ENCODE measurements around the gene LIMS3. TPM values are rescaled to one million over a fixed set of nuclear protein-coding genes. Genes with fewer than 3 reads are reported as not detected.
"Not testable (repeated sequence)": the region's sequence is repeated elsewhere in the genome, so short reads cannot be mapped to it uniquely, and the experiment has no call there.

The LIMS3 gene
- total RNA-seq, 2 experiments from 2014 or later = 0.42 TPM; not detected in 1

DNA sequence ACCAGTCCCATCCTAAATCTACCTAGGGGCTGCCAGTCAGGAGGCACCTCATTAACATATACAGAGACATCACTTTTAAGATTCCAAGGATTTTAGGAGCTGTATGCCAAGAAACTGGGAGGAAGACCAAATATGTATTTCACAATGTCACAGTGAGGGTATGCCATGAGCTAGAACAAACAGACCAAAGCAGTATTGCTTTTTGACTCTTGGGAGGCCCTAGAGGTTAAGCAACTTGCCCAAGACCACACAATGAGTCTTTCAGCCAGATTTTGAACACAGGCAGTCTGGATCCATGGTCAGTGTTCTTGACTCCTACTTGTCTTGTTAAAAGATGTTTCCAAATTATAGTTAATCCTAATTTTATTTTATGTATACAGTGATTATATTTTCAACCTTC is 12.3 kb downstream of the LIMS3 start:
- H3K4me3 ChIP-seq (ENCODE audit: low read length); POLR2A ChIA-PET; H3K27ac ChIP-seq (ENCODE audit: low read depth in 1 of 2, low read length in 2 of 2); intact Hi-C loops (cut with DNase I, micrococcal nuclease); H3K27me3 Mint-ChIP-seq; H3K9me3 Mint-ChIP-seq; H3K4me1 Mint-ChIP-seq (ENCODE audit: low read depth); H3K4me3 Mint-ChIP-seq; H3K9me3 ChIP-seq (ENCODE audit: control insufficient read depth in 1 of 2, insufficient read depth in 1 of 2, low read length in 2 of 2); CTCF ChIA-PET; DNase-seq; H3K36me3 ChIP-seq (ENCODE audit: insufficient read depth, low read length); H3K27ac Mint-ChIP-seq; H3K4me1 ChIP-seq (ENCODE audit: insufficient read depth, low read length); ATAC-seq (ENCODE audit: poor library complexity); H3K27me3 ChIP-seq (ENCODE audit: control insufficient read depth in 1 of 2, insufficient read depth in 2 of 2, low read length in 2 of 2); H3K36me3 Mint-ChIP-seq (ENCODE audit: low read depth): not testable (repeated sequence)

DNA sequence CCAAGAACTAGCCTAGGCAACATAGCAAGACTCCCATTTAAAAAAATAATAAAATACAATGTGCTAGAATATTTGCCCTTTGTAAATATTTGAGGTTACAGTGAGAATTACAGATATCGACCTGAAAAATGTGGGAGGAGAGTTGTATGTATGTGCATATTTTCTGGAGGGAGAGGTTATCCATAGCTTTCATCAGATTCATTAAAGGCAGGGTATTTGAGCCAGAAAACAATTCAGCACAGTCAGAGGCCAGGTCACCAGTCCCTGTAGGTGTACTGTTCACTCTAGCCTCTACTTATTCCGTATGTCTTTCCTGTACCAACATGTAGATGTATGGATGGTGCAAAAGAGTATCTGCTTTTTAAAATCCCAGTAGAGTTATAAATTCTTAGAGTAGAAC is 15.4 kb downstream of the LIMS3 start:
- H3K9me3 ChIP-seq (ENCODE audit: control insufficient read depth in 1 of 2, insufficient read depth in 1 of 2, low read length in 2 of 2); H3K4me1 Mint-ChIP-seq (ENCODE audit: low read depth); ATAC-seq (ENCODE audit: poor library complexity); H3K36me3 ChIP-seq (ENCODE audit: insufficient read depth, low read length); CTCF ChIA-PET; H3K27me3 Mint-ChIP-seq; H3K9me3 Mint-ChIP-seq; H3K4me3 Mint-ChIP-seq; H3K27ac Mint-ChIP-seq; H3K36me3 Mint-ChIP-seq (ENCODE audit: low read depth); H3K27ac ChIP-seq (ENCODE audit: low read depth in 1 of 2, low read length in 2 of 2); intact Hi-C loops (cut with DNase I, micrococcal nuclease); POLR2A ChIA-PET; H3K4me3 ChIP-seq (ENCODE audit: low read length); DNase-seq; H3K4me1 ChIP-seq (ENCODE audit: insufficient read depth, low read length); H3K27me3 ChIP-seq (ENCODE audit: control insufficient read depth in 1 of 2, insufficient read depth in 2 of 2, low read length in 2 of 2): not testable (repeated sequence)

DNA sequence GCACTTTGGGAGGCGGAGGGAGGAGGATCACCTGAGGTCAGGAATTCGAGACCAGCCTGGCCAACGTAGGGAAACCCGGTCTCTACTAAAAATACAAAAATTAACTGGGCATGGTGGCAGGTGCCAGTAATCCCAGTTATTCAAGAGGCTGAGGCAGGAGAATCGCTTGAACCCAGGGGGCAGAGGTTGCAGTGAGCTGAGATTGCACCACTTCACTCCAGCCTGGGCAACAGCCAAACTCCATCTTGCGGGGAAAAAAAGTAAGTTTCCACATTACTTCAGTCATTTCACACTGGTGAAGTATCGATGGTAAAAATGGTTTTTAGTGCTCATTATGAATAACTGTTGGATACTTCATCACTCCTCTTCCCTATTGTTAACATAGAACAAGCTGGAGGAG is 16.1 kb downstream of the LIMS3 start:
- H3K4me1 ChIP-seq (ENCODE audit: insufficient read depth, low read length); H3K9me3 Mint-ChIP-seq; POLR2A ChIA-PET; H3K27me3 ChIP-seq (ENCODE audit: control insufficient read depth in 1 of 2, insufficient read depth in 2 of 2, low read length in 2 of 2); H3K9me3 ChIP-seq (ENCODE audit: control insufficient read depth in 1 of 2, insufficient read depth in 1 of 2, low read length in 2 of 2); H3K27ac Mint-ChIP-seq; H3K27me3 Mint-ChIP-seq; DNase-seq; CTCF ChIA-PET; H3K36me3 Mint-ChIP-seq (ENCODE audit: low read depth); H3K36me3 ChIP-seq (ENCODE audit: insufficient read depth, low read length); H3K4me3 Mint-ChIP-seq; H3K27ac ChIP-seq (ENCODE audit: low read depth in 1 of 2, low read length in 2 of 2); H3K4me3 ChIP-seq (ENCODE audit: low read length); intact Hi-C loops (cut with DNase I, micrococcal nuclease); H3K4me1 Mint-ChIP-seq (ENCODE audit: low read depth); ATAC-seq (ENCODE audit: poor library complexity): not testable (repeated sequence)

- H3K27me3 Mint-ChIP-seq; H3K27ac ChIP-seq (ENCODE audit: low read depth in 1 of 2, low read length in 2 of 2); H3K36me3 Mint-ChIP-seq (ENCODE audit: low read depth); H3K4me3 ChIP-seq (ENCODE audit: low read length); H3K27me3 ChIP-seq (ENCODE audit: control insufficient read depth in 1 of 2, insufficient read depth in 2 of 2, low read length in 2 of 2); H3K9me3 ChIP-seq (ENCODE audit: control insufficient read depth in 1 of 2, insufficient read depth in 1 of 2, low read length in 2 of 2); ATAC-seq (ENCODE audit: poor library complexity); H3K36me3 ChIP-seq (ENCODE audit: insufficient read depth, low read length); H3K4me1 ChIP-seq (ENCODE audit: insufficient read depth, low read length); H3K4me3 Mint-ChIP-seq; H3K27ac Mint-ChIP-seq; intact Hi-C loops (cut with DNase I, micrococcal nuclease); CTCF ChIA-PET; DNase-seq; H3K9me3 Mint-ChIP-seq; POLR2A ChIA-PET; H3K4me1 Mint-ChIP-seq (ENCODE audit: low read depth): not testable (repeated sequence)
Measured at GRCh38 chr2:109915830-109916229, 17.3 kb downstream of the LIMS3 start.

GRCh38 chr2:109920162-109920561 is 21.7 kb downstream of the LIMS3 start:
- ATAC-seq (ENCODE audit: poor library complexity); H3K9me3 Mint-ChIP-seq; H3K27ac Mint-ChIP-seq; H3K27ac ChIP-seq (ENCODE audit: low read depth in 1 of 2, low read length in 2 of 2); POLR2A ChIA-PET; H3K27me3 Mint-ChIP-seq; H3K4me3 Mint-ChIP-seq; H3K36me3 ChIP-seq (ENCODE audit: insufficient read depth, low read length); H3K4me1 Mint-ChIP-seq (ENCODE audit: low read depth); H3K36me3 Mint-ChIP-seq (ENCODE audit: low read depth); H3K4me3 ChIP-seq (ENCODE audit: low read length); H3K9me3 ChIP-seq (ENCODE audit: control insufficient read depth in 1 of 2, insufficient read depth in 1 of 2, low read length in 2 of 2); CTCF ChIA-PET; H3K27me3 ChIP-seq (ENCODE audit: control insufficient read depth in 1 of 2, insufficient read depth in 2 of 2, low read length in 2 of 2); intact Hi-C loops (cut with DNase I, micrococcal nuclease); H3K4me1 ChIP-seq (ENCODE audit: insufficient read depth, low read length); DNase-seq: not testable (repeated sequence)

GRCh38 chr2:109921543-109922384 is 23.3 kb downstream of the LIMS3 start:
- H3K4me3 Mint-ChIP-seq; H3K4me1 ChIP-seq (ENCODE audit: insufficient read depth, low read length); ATAC-seq (ENCODE audit: poor library complexity); H3K36me3 Mint-ChIP-seq (ENCODE audit: low read depth); H3K27me3 ChIP-seq (ENCODE audit: control insufficient read depth in 1 of 2, insufficient read depth in 2 of 2, low read length in 2 of 2); H3K27ac ChIP-seq (ENCODE audit: low read depth in 1 of 2, low read length in 2 of 2); H3K27me3 Mint-ChIP-seq; H3K4me3 ChIP-seq (ENCODE audit: low read length); H3K27ac Mint-ChIP-seq; CTCF ChIA-PET; intact Hi-C loops (cut with DNase I, micrococcal nuclease); DNase-seq; H3K9me3 ChIP-seq (ENCODE audit: control insufficient read depth in 1 of 2, insufficient read depth in 1 of 2, low read length in 2 of 2); H3K9me3 Mint-ChIP-seq; POLR2A ChIA-PET; H3K4me1 Mint-ChIP-seq (ENCODE audit: low read depth); H3K36me3 ChIP-seq (ENCODE audit: insufficient read depth, low read length): not testable (repeated sequence)

- intact Hi-C loops (cut with DNase I, micrococcal nuclease); H3K27me3 Mint-ChIP-seq; H3K36me3 ChIP-seq (ENCODE audit: insufficient read depth, low read length); ATAC-seq (ENCODE audit: poor library complexity); CTCF ChIA-PET; H3K4me1 Mint-ChIP-seq (ENCODE audit: low read depth); DNase-seq; POLR2A ChIA-PET; H3K4me3 Mint-ChIP-seq; H3K9me3 Mint-ChIP-seq; H3K27ac ChIP-seq (ENCODE audit: low read depth in 1 of 2, low read length in 2 of 2); H3K27me3 ChIP-seq (ENCODE audit: control insufficient read depth in 1 of 2, insufficient read depth in 2 of 2, low read length in 2 of 2); H3K36me3 Mint-ChIP-seq (ENCODE audit: low read depth); H3K4me1 ChIP-seq (ENCODE audit: insufficient read depth, low read length); H3K9me3 ChIP-seq (ENCODE audit: control insufficient read depth in 1 of 2, insufficient read depth in 1 of 2, low read length in 2 of 2); H3K4me3 ChIP-seq (ENCODE audit: low read length); H3K27ac Mint-ChIP-seq: not testable (repeated sequence)
Measured at GRCh38 chr2:109924481-109924880, 26.0 kb downstream of the LIMS3 start.

Data from CD4-positive, alpha-beta T cell (primary cell).